Measurements from ENCODE around the gene THADA.
A peak's percentile ranks its signal among the peaks of the same experiment; 100 is the strongest.
"Not testable (repeated sequence)": the region's sequence is repeated elsewhere in the genome, so short reads cannot be mapped to it uniquely, and the experiment has no call there.

THADA gene

GRCh38 chr2:43465234-43465633, 130.6 kb downstream of the THADA start:
- DNase-seq (ENCODE audit: low read depth), result no peak

- peak; percentile 79 for DNase-seq (ENCODE audit: low read depth)
Measured at GRCh38 chr2:43464590-43464989, 131.2 kb downstream of the THADA start.

GRCh38 chr2:43462866-43463641, 132.8 kb downstream of the THADA start:
- peak; percentile 55 for DNase-seq (ENCODE audit: low read depth)

GRCh38 chr2:43461453-43462073, 134.3 kb downstream of the THADA start:
- DNase-seq (ENCODE audit: low read depth), result no peak

GRCh38 chr2:43460611-43461365, 135.1 kb downstream of the THADA start:
- no peak for DNase-seq (ENCODE audit: low read depth)

GRCh38 chr2:43460174-43460546, 135.7 kb downstream of the THADA start:
- DNase-seq (ENCODE audit: low read depth), result no peak

- DNase-seq (ENCODE audit: low read depth), result peak; percentile 83
Measured at GRCh38 chr2:43459446-43460173, 136.2 kb downstream of the THADA start.

GRCh38 chr2:43458014-43458628, 137.7 kb downstream of the THADA start:
- peak; percentile 83 for DNase-seq (ENCODE audit: low read depth)

GRCh38 chr2:43455731-43456642, 139.9 kb downstream of the THADA start:
- DNase-seq (ENCODE audit: low read depth), result peak; percentile 96

- no peak for DNase-seq (ENCODE audit: low read depth)
Measured at GRCh38 chr2:43455296-43455695, 140.5 kb downstream of the THADA start.

GRCh38 chr2:43454791-43455190, 141.0 kb downstream of the THADA start:
- no peak for DNase-seq (ENCODE audit: low read depth)

- DNase-seq (ENCODE audit: low read depth), result no peak
Measured at GRCh38 chr2:43453179-43454170, 142.4 kb downstream of the THADA start.

- no peak for DNase-seq (ENCODE audit: low read depth)
Measured at GRCh38 chr2:43452318-43452731, 143.5 kb downstream of the THADA start.

GRCh38 chr2:43450617-43451016, 145.2 kb downstream of the THADA start:
- no peak for DNase-seq (ENCODE audit: low read depth)

GRCh38 chr2:43448822-43449110, 147.1 kb downstream of the THADA start:
- DNase-seq (ENCODE audit: low read depth), result no peak

GRCh38 chr2:43448011-43448821, 147.6 kb downstream of the THADA start:
- peak; percentile 49 for DNase-seq (ENCODE audit: low read depth)

- not testable (repeated sequence) for DNase-seq (ENCODE audit: low read depth)
Measured at GRCh38 chr2:43446755-43447154, 149.1 kb downstream of the THADA start.

- no peak for DNase-seq (ENCODE audit: low read depth)
Measured at GRCh38 chr2:43445781-43446180, 150.1 kb downstream of the THADA start.

Data from iris pigment epithelial cell (primary cell).